OCI-M1 (cell line): Measurements from ENCODE around the gene IL32.

Experiments used
- DNase-seq: peaks from one replicate; lab custom pipeline; 2025; lab: John Stamatoyannopoulos, UW

The IL32 gene

GRCh38 chr16:3115561-3115960 is 50.1 kb downstream of the IL32 start:
- no peak for DNase-seq

GRCh38 chr16:3118204-3118790 is 52.9 kb downstream of the IL32 start:
- no peak for DNase-seq

GRCh38 chr16:3118846-3119245 is 53.4 kb downstream of the IL32 start:
- DNase-seq: no peak
